GM12891 (cell line): Measurements from ENCODE around the gene CHST9.
A peak's percentile ranks its signal among the peaks of the same experiment; 100 is the strongest.

Source experiments
- DNase-seq: peaks from one replicate; pipeline ENCODE4 v3.0.0; 2011; ENCODE audit warnings: low spot score; ENCODE audit not compliant: insufficient read length
- FAIRE-seq: peaks from 2 replicates; lab custom pipeline; 2011; peaks lifted over from hg19 to GRCh38; lab: Jason Lieb, UNC
- PAX5 ChIP-seq: IDR thresholded peaks from 2 replicates; pipeline ENCODE4 v1.6.1; 2011; ENCODE audit warnings: low read length, moderate library complexity, mild to moderate bottlenecking; ENCODE audit not compliant: insufficient read depth, severe bottlenecking
- POLR2A ChIP-seq: IDR thresholded peaks from 2 replicates; pipeline ENCODE4 v1.6.1; 2011; ENCODE audit warnings: low read depth, low read length, control low read depth
- POLR2AphosphoS5 ChIP-seq: IDR thresholded peaks from 2 replicates; pipeline ENCODE4 v1.6.1; 2011; ENCODE audit warnings: low read depth, low read length, control low read depth
- POU2F2 ChIP-seq: IDR thresholded peaks from 2 replicates; pipeline ENCODE4 v1.6.1; 2011; ENCODE audit warnings: low read depth, mild to moderate bottlenecking, control low read depth, low read length, moderate library complexity
- SPI1 ChIP-seq: IDR thresholded peaks from 2 replicates; pipeline ENCODE4 v1.6.1; 2011; ENCODE audit warnings: low read depth, low read length, control low read depth
- TAF1 ChIP-seq: IDR thresholded peaks from 2 replicates; pipeline ENCODE4 v1.6.1; 2011; ENCODE audit warnings: low read depth, low read length, control low read depth

Gene CHST9

GRCh38 chr18:27057519-27058234, 127.4 kb downstream of the CHST9 start:
- TF ChIP-seq PAX5 (no peak), SPI1 (no peak), POLR2AphosphoS5 (no peak)
- DNase-seq (no peak), FAIRE-seq (no peak)

- DNase-seq (no peak), FAIRE-seq (no peak)
- TF ChIP-seq SPI1 (no peak), PAX5 (no peak), TAF1 (no peak), POU2F2 (no peak)
These were observed 130.2 kb downstream of the CHST9 start for GRCh38 chr18:27054926-27055325.

- no peak for DNase-seq
- FAIRE-seq = no peak
- TF ChIP-seq POLR2AphosphoS5 = no peak
- TF ChIP-seq POU2F2 = no peak
- TF ChIP-seq TAF1 = no peak
- TF ChIP-seq POLR2A = no peak
- no peak for TF ChIP-seq SPI1
- no peak for TF ChIP-seq PAX5
These were observed 135.1 kb downstream of the CHST9 start for GRCh38 chr18:27049969-27050368.

- TF ChIP-seq POU2F2 = no peak
- no peak for TF ChIP-seq TAF1
- TF ChIP-seq SPI1 = no peak
- no peak for TF ChIP-seq POLR2A
- TF ChIP-seq POLR2AphosphoS5 = no peak
- TF ChIP-seq PAX5 = no peak
- DNase-seq (no peak), FAIRE-seq (no peak)
These were observed 139.8 kb downstream of the CHST9 start for GRCh38 chr18:27045342-27045741.

DNA sequence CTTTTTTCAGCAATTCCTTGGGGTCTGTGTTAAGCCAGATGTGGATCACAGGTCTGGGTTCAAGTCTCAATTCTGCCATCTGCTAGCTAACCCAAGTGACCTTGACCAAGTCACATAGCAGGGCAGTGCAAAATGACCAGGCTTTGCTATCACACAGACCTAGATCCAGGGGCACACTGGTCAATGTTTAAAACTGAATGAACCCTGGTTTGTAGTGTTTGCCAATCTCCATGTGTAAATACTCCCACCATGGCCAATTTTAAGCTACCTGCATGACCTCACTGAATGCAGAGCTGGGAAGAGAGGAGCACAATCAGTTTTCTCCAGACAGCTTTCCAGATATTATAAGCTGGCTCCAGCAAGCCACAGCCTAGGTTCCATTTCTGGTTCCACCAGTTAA, 142.9 kb downstream of the CHST9 start:
- FAIRE-seq = no peak
- TF ChIP-seq POLR2A (no peak), PAX5 (no peak), TAF1 (no peak), POU2F2 (no peak), SPI1 (no peak), POLR2AphosphoS5 (no peak)
- DNase-seq = no peak

DNA sequence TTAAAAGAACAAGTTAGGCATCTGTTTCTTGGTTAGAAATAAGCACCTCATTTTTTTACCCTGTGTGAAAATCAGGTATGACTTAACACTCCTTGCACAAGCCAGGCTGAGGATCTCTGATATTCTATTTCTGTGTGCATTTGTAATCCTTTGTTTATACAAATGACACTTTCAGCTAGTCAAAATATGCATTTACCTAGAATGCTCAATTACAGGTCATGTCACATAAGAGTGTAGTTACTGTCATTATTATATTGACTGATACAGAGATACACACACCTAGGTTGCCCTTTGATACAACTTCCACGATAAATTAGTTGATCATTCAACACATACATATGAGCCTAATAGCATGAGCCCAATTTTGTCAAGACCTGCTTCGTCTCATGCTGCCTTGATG, 144.3 kb downstream of the CHST9 start:
- TF ChIP-seq POLR2AphosphoS5 (no peak), POU2F2 (no peak), SPI1 (no peak), PAX5 (no peak), POLR2A (no peak), TAF1 (no peak)
- no peak for FAIRE-seq

GRCh38 chr18:27033722-27034121, 151.4 kb downstream of the CHST9 start:
- no peak for FAIRE-seq
- DNase-seq = no peak
- TF ChIP-seq PAX5 = no peak
- TF ChIP-seq POLR2A = no peak
- TF ChIP-seq POLR2AphosphoS5 = no peak
- no peak for TF ChIP-seq TAF1
- TF ChIP-seq SPI1 = no peak
- no peak for TF ChIP-seq POU2F2

More for the DNA sequence above, 144.3 kb downstream of the CHST9 start:
- no peak for DNase-seq

DNA sequence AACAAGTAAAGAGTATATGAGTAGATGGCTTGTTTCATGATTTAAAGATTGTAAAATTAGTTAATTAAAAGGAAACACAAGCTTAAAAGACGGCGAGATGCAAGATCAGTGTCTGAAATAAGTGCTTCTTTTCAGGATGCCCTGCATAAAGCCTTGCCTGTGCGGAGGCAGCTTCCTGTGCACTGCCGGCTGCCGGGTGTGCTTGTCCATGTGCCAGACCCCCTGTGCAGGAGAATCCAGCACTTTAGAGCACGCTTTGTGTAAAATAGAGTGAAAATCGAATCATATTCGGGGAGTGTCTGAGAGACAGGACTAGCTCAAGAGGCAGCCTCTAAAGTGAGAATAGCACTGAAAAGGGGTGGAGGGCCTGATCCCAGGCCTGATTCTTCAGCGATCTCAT, 154.7 kb downstream of the CHST9 start:
- no peak for DNase-seq
- TF ChIP-seq TAF1 (no peak), PAX5 (no peak), POU2F2 (no peak), SPI1 (no peak), POLR2A (no peak), POLR2AphosphoS5 (no peak)
- FAIRE-seq = no peak

DNA sequence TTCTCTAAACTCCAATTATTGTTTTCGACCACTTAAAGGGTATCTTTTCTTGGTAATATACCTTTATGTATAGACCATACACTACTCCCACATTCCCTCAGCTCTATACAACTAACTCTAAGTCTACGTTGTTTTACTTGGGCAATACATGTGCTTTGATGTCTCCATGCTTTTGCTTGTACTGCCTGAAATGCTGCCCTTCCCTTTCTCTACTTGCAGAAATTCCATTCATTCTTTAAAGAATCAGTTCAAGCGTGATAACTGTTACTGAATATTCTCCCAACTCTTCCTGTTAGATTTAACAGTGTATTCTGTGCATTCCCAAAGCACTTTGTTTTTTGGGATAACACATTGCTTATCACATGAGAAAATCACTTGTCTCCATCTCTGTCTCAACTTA, 162.6 kb downstream of the CHST9 start:
- TF ChIP-seq POLR2AphosphoS5 = no peak
- no peak for TF ChIP-seq PAX5
- no peak for TF ChIP-seq TAF1
- no peak for TF ChIP-seq SPI1
- no peak for TF ChIP-seq POLR2A
- no peak for TF ChIP-seq POU2F2
- DNase-seq (no peak), FAIRE-seq (no peak)

GRCh38 chr18:27017901-27018500, 167.1 kb downstream of the CHST9 start:
- no peak for DNase-seq
- TF ChIP-seq PAX5 (no peak), POLR2A (no peak), TAF1 (no peak), POLR2AphosphoS5 (no peak), SPI1 (no peak), POU2F2 (no peak)
- peak; percentile 35 for FAIRE-seq
